K562 (cell line): ENCODE measurements around the gene CCDC85C. TPM values are rescaled to one million over a fixed set of nuclear protein-coding genes. Genes with fewer than 3 reads are reported as not detected.

Experiments
- SRF ChIP-seq, 2 experiments: fragments of 250-450, 450-650 bp in 1 of 2; sonication (Bioruptor Pico) in 1 of 2; sonication (generic) in 1 of 2; formaldehyde crosslinking; IDR thresholded peaks; 2 replicates each; pipeline versions ENCODE4 v1.5.0 to v1.5.1; 2020 to 2022; ENCODE audit warnings: mild to moderate bottlenecking in 1 of 2, missing genetic modification reagents in 1 of 2
- YBX1 ChIP-seq: fragments of 450-650 bp; IDR thresholded peaks from 2 replicates; pipeline ENCODE4 v1.7.1; 2016; ENCODE audit warnings: mild to moderate bottlenecking
- polyA plus RNA-seq, 8 experiments: library from polyadenylated mRNA; depleted of rRNA in 4 of 8; stranded (reverse) in 5 of 8; unstranded in 3 of 8; fragments of >200 nt; fragmentation: Nextera tagmentation in 2 of 8; fragmentation: Illumina TruSeq in 1 of 8; extraction: Ambion mirVana in 2 of 8; extraction: Trizol in 1 of 8; gene quantifications; 2 replicates each; pipeline versions ENCODE4 v1.2.1 to v1.2.3, GENCODE V29; 2011 to 2014; ENCODE audit warnings: inconsistent platforms in 1 of 8, missing spikeins in 1 of 8
- total RNA-seq, 7 experiments: library from RNA; depleted of rRNA in 6 of 7; stranded (reverse); fragments of >200 nt in 6 of 7; fragmentation: Illumina TruSeq in 2 of 7; extraction: Trizol in 2 of 7; gene quantifications; 2 replicates each; pipeline versions ENCODE4 v1.2.1 to v1.2.3, GENCODE V29; 2011 to 2021; ENCODE audit warnings: low replicate concordance in 1 of 7
- TF ChIP-seq, protein P1 (sequence below): fragments of 450-650 bp; IDR thresholded peaks from 2 replicates; pipeline ENCODE4 v1.6.1; 2016; ENCODE audit warnings: mild to moderate bottlenecking, moderate library complexity

The CCDC85C gene
- total and polyA plus RNA-seq, 9 of the 15 experiments (the other 6 are each of a cell fraction or from before 2014, with no cell fraction given): 0.18 to 22.0 (median 6.3) TPM

DNA sequence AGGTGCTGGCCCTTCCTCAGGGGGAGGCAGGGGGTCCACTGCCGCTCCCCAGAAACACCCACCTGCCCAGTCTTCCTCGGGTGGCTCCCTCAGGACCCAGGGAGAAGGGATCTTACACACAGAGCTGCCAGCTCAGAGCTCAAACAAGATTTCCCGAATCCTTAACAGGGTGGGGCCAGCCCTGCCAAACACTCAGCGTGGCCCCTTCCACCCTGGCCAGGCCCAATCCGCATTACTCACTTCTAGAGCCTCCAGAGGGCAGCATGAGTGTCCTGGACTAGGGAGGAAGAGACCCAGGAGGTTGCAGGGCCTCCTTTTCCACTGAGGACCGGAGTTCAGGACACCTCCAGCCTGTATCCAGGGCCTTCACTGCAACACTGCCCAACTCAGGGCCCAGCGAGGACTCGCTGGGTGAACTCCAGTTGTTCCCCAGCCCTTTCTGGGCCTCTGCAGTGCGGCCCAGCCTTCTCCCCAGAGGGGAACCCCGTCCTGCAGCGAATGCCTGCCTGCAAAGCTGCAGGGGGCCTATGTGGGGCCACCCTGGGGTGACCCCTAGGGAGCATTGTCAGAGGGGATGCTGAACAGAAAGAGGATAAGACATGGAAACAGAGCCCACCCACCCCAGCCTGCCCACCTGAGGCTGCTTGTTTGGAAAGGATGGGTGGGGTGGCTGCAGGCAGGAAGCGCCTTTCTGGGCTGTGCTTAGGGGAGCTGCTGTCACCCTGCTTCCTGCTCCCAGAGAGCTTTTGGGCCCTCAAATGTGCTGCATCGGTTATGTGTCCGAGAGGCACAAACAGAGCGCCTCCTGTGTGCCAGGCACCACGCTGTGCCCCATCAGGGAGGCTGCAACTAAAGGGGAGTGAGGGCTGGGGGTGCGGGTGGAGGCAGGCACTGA lies 79.0 kb downstream of the CCDC85C start (continued):
- TF ChIP-seq, protein P1, sequence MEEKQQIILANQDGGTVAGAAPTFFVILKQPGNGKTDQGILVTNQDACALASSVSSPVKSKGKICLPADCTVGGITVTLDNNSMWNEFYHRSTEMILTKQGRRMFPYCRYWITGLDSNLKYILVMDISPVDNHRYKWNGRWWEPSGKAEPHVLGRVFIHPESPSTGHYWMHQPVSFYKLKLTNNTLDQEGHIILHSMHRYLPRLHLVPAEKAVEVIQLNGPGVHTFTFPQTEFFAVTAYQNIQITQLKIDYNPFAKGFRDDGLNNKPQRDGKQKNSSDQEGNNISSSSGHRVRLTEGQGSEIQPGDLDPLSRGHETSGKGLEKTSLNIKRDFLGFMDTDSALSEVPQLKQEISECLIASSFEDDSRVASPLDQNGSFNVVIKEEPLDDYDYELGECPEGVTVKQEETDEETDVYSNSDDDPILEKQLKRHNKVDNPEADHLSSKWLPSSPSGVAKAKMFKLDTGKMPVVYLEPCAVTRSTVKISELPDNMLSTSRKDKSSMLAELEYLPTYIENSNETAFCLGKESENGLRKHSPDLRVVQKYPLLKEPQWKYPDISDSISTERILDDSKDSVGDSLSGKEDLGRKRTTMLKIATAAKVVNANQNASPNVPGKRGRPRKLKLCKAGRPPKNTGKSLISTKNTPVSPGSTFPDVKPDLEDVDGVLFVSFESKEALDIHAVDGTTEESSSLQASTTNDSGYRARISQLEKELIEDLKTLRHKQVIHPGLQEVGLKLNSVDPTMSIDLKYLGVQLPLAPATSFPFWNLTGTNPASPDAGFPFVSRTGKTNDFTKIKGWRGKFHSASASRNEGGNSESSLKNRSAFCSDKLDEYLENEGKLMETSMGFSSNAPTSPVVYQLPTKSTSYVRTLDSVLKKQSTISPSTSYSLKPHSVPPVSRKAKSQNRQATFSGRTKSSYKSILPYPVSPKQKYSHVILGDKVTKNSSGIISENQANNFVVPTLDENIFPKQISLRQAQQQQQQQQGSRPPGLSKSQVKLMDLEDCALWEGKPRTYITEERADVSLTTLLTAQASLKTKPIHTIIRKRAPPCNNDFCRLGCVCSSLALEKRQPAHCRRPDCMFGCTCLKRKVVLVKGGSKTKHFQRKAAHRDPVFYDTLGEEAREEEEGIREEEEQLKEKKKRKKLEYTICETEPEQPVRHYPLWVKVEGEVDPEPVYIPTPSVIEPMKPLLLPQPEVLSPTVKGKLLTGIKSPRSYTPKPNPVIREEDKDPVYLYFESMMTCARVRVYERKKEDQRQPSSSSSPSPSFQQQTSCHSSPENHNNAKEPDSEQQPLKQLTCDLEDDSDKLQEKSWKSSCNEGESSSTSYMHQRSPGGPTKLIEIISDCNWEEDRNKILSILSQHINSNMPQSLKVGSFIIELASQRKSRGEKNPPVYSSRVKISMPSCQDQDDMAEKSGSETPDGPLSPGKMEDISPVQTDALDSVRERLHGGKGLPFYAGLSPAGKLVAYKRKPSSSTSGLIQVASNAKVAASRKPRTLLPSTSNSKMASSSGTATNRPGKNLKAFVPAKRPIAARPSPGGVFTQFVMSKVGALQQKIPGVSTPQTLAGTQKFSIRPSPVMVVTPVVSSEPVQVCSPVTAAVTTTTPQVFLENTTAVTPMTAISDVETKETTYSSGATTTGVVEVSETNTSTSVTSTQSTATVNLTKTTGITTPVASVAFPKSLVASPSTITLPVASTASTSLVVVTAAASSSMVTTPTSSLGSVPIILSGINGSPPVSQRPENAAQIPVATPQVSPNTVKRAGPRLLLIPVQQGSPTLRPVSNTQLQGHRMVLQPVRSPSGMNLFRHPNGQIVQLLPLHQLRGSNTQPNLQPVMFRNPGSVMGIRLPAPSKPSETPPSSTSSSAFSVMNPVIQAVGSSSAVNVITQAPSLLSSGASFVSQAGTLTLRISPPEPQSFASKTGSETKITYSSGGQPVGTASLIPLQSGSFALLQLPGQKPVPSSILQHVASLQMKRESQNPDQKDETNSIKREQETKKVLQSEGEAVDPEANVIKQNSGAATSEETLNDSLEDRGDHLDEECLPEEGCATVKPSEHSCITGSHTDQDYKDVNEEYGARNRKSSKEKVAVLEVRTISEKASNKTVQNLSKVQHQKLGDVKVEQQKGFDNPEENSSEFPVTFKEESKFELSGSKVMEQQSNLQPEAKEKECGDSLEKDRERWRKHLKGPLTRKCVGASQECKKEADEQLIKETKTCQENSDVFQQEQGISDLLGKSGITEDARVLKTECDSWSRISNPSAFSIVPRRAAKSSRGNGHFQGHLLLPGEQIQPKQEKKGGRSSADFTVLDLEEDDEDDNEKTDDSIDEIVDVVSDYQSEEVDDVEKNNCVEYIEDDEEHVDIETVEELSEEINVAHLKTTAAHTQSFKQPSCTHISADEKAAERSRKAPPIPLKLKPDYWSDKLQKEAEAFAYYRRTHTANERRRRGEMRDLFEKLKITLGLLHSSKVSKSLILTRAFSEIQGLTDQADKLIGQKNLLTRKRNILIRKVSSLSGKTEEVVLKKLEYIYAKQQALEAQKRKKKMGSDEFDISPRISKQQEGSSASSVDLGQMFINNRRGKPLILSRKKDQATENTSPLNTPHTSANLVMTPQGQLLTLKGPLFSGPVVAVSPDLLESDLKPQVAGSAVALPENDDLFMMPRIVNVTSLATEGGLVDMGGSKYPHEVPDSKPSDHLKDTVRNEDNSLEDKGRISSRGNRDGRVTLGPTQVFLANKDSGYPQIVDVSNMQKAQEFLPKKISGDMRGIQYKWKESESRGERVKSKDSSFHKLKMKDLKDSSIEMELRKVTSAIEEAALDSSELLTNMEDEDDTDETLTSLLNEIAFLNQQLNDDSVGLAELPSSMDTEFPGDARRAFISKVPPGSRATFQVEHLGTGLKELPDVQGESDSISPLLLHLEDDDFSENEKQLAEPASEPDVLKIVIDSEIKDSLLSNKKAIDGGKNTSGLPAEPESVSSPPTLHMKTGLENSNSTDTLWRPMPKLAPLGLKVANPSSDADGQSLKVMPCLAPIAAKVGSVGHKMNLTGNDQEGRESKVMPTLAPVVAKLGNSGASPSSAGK: no peak
- no peak for TF ChIP-seq YBX1
- TF ChIP-seq SRF (CRISPR knock-in tag; IDR thresholded peaks at IDR 0.05): peak in 1 of 2 experiments; percentile 42; a peak in 1 of 4 replicates
